HG03521 (cell line): ENCODE results near the gene BRMS1L.
"Not testable (repeated sequence)": the region's sequence is repeated elsewhere in the genome, so short reads cannot be mapped to it uniquely, and the experiment has no call there.

ENCODE experiments used
- ATAC-seq: cut with Tn5 transposase; IDR thresholded peaks from one replicate; pipeline ENCODE4 v1.9.1; 2021; ENCODE audit warnings: mild to moderate bottlenecking, moderate library complexity; ENCODE audit not compliant: unreplicated experiment

Gene BRMS1L

GRCh38 chr14:35821564-35822411, 4.3 kb upstream of the BRMS1L start:
- no peak for ATAC-seq

- ATAC-seq = no peak
Measured at GRCh38 chr14:35822501-35822900, 3.6 kb upstream of the BRMS1L start.

- ATAC-seq = not testable (repeated sequence)
Measured at GRCh38 chr14:35824446-35825165, 1.5 kb upstream of the BRMS1L start.

GRCh38 chr14:35825968-35826217, 245 bp upstream of the BRMS1L start:
- ATAC-seq = no peak

- ATAC-seq = no peak
Measured at GRCh38 chr14:35826952-35827416, 846 bp downstream of the BRMS1L start.

DNA sequence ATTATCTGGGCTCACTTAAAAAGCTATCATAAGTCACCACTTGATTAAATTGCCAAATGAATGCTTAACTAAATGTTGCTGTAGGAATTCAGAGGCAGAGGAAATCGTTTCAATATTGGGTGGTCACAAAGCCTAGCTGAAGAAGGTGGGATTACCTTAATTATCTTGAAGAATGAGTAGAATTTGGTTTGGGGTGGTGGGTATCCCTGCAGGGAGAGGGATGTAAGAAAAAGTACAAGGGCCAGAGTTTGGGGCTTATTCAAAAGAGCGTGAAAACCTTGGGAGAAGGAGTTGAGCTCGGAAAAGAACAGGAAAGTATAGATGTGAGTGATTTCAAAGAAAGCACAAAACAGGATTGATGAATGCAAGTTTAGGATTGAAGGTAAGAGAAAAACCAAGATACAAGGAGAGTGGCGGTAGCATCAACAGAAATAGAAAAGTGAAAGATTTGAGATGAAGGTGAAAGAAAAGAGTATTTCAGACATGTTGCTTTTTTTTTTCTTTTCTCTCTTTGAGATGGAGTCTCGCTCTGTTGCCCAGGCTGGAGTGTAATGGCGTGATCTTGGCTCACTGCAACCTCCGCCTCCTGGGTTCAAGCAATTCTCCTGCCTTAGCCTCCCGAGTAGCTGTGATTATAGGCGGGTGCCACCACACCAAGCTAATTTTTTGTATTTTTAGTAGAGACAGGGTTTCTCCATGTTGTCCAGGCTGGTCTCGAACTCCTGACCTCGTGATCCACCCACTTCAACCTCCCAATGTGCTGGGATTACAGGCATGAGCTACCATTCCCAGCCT, 1.7 kb downstream of the BRMS1L start:
- ATAC-seq = no peak

- no peak for ATAC-seq
Measured at GRCh38 chr14:35829449-35829848, 3.3 kb downstream of the BRMS1L start.

DNA sequence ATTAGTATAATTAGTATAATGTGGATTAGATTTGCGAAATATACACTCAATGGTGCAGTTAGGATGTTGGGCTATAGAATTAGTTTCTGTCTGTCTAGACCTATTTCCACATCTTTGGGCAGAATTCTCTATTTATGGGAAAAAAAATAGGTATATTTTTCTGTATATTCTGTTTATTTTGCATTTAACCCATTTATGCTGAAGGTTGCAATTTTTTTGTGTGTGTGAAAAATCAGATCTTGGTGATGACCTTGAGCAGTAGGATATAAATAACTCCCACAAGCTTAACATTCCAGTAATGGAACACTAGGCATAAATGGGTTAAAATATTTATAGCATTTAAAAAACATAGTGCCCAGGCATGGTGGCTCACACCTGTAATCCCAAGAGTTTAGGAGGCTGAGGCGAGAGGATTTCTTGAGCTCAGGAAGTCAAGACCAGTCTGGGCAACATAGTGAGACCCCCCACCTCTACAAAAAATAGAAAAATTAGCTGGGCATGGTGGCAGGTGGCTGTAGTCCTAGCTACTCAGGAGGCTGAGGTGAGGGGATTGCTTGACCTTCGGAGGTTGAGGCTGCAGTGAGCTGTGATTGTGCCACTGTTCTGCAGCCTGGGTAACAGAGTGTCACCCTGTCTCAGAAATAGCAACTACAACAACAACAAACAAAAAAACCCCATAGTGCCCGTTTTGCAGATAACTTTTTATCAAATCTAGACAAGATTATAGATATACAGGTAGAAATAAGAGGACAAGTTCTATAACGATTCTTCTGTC, 9.3 kb downstream of the BRMS1L start:
- ATAC-seq = no peak

- ATAC-seq = not testable (repeated sequence)
Measured at GRCh38 chr14:35841704-35842103, 15.6 kb downstream of the BRMS1L start.

DNA sequence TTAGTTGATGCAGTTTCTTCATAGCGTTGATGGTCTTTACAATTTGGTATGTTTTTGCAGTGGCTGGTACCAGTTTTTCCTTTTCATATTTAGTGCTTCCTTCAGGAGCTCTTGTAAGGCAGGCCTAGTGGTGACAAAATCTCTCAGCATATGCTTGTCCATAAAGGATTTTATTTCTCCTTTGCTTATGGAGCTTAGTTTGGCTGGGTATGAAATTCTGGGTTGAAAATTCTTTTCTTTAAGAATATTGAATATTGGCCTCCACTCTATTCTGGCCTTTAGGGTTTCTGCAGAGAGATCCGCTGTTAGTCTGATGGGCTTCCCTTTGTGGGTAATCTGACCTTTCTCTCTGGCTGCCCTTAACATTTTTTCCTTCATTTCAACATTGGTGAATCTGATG, 16.1 kb downstream of the BRMS1L start:
- ATAC-seq = not testable (repeated sequence)

- no peak for ATAC-seq
Measured at GRCh38 chr14:35844494-35844893, 18.4 kb downstream of the BRMS1L start.

DNA sequence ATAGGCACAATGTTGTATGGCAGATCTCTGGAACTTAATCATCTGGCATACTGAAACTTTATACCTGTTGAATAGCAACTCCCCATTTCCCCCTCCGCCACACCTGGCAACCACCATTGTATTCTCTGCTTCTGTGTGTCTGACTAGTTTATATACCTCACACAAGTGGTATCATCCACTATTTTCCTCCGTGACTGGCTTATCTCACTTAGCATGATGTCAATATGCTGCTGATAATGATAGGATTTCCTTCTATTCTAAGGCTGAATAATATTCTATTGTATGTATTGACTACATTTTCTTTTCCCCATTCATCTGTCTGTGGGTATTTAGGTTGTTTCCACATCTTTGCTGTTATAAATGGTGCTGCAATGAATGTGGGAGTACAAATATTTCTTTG, 21.5 kb downstream of the BRMS1L start:
- ATAC-seq = no peak

DNA sequence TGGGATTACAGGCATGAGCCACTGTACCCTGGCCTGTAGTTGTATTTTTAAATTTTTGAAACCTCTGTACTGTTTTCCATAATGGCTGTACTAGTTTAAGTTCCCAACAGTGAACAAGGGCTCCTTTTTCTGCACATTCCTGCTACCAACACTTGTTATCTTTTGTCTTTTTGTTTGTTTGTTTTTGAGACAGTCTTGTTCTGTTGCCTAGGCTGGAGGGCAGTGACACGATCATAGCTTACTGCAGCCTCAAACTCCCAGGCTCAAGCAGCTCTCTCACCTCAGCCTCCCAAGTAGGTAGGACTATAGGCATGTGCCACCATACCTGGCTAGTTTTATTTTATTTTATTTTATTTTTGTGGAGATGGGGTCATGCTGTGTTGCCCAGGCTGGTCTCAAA, 23.0 kb downstream of the BRMS1L start:
- no peak for ATAC-seq

GRCh38 chr14:35851823-35852222, 25.7 kb downstream of the BRMS1L start:
- no peak for ATAC-seq

DNA sequence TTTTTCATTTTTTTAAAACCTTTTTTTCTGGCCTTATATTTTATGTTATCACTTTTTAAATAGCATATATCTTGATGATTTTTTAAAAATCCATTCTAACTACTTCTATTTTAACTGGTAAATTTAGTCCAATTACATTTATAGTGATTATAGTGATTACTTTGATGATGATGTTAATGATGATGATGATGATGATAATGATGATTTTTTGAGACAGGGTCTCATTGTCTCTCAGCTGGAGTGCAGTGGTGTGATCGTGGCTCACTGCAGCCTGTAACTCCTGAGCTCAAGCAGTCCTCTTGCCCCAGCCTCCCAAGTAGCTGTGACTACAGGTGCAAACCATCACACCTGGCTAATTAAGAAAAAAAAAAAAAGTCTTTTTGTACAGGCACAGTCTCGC, 27.1 kb downstream of the BRMS1L start:
- ATAC-seq = no peak

DNA sequence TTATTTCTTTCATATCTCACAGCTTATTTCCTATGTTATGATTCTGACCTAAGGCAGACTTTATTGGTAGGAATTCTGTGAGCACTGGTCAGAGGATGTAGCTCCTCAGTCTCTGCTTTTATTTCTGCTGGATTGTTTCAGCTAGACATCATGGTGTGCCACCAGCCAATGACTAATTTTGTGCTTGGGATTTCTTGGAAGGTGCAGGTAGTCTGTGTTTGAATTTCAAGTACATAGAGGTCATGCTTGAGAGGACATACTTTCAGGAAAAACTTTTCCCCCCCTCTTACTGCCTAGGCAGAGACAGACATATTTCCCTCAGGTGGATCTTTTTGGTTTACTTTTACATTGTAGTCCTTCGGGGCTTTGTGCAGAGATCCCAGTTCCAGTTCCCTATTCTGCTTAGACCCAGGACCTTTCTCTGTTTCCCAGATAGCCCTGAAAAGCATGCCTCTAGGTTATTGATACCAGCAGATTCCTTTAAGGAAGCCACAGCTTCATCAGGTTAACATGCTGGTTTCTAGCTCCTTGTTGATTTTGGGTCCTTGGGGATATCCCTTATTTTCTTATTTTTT, 28.6 kb downstream of the BRMS1L start:
- ATAC-seq = no peak

DNA sequence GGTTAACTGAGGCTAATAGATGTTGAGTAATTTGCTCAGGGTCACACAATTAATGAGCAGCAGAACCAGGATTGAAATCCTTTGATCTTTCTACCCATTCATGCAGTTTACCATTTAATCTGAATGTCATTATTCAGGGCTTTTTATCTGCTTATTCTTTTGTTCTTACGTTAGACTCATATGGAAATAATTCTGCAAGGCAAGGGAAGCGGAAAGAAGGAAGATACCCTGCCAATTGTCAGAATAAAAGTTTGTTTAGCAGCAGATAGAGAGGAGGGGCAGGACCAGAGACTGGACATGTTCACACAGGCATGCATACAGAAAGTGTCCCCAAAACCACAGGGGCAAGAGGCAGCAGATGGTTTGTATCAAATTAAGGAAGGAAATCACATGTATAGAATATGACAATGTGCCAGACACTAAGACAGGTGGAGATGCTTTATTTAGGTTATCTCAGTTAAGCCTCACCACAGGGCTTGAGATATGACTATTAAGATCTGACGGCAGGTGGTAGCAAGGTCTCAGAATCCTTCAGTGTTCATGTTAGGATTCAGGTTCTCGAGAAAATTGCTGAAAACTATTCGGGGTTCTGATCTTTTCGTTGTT, 29.8 kb downstream of the BRMS1L start:
- ATAC-seq = peak; percentile 96

- no peak for ATAC-seq
Measured at GRCh38 chr14:35858521-35859209, 32.5 kb downstream of the BRMS1L start.

DNA sequence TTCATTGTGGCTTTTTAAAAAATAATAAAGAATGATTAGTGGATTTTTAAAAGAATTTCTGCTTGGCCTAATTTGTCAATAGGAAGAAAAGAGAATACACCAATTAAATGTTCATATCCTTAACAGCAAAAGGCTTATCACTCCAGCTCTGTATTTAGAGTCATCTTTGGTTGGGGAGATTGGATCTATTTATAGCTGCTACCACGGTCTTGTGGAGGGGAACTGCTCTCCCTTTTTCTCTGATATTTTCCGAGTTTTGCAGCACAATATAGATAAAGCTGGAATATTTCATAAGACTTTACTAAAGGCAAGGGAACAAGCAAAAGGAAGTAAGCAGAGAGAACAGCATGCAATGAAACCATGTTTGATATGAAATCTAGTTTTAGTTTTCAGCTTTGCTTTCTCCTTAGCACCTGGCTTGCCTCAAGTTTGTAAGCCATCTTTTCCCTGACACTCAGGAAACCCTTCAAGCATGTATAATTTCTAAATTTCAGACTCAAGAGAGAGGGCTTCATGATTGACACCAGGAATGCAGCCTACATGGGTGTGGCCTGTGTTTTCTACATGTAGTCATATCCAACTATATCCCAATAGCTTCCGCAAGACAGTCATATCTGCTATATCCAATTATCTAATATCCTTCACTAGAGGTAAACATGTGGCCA, 35.2 kb downstream of the BRMS1L start:
- no peak for ATAC-seq
